ENCODE data around the gene HCN2. TPM values are rescaled to one million over a fixed set of nuclear protein-coding genes. Genes with fewer than 3 reads are reported as not detected.

The HCN2 gene
- total and polyA plus RNA-seq, 2 of the 13 experiments (the other 11 are each of a cell fraction or from before 2014, with no cell fraction given) = 0.01 TPM; not detected in 1

DNA sequence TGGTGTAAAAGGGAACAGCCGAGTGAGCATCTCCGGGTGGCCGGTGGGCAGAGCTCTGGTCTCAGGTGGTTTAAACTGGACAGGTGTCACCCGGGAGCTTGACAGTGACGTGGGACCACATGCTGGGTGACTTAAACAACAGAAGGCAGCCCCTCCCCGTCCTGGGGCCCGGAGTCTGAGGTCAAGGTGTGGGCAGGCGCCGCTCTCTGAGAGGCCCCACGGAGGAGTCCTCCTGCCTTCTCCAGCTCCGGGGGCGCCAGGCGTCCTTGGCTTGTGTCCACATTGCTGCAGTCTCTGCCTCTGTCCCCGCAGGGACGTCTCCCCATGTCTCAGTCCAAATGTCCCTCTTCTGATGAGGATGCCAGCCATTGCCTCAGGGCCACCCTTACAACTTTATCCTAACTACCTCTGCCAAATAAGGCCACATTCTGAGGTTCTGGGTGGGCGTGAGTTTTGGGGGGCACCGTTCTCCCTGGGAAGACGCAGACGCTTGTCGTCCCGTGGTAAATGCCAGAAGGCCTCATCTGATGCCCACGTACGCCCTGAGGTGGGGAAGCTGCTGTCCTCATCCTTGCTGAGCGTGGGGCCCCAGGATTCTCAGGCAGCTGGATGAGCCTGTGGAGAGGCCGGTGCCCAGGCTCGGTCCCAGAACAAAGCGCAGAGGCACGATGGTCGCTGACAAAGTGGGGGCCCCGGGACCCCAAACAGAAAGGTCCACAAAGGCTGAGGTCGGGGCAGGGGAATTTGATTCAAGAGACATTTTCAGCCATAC lies 32.9 kb upstream of the HCN2 start (continued):
- TF ChIP-seq, protein P1, sequence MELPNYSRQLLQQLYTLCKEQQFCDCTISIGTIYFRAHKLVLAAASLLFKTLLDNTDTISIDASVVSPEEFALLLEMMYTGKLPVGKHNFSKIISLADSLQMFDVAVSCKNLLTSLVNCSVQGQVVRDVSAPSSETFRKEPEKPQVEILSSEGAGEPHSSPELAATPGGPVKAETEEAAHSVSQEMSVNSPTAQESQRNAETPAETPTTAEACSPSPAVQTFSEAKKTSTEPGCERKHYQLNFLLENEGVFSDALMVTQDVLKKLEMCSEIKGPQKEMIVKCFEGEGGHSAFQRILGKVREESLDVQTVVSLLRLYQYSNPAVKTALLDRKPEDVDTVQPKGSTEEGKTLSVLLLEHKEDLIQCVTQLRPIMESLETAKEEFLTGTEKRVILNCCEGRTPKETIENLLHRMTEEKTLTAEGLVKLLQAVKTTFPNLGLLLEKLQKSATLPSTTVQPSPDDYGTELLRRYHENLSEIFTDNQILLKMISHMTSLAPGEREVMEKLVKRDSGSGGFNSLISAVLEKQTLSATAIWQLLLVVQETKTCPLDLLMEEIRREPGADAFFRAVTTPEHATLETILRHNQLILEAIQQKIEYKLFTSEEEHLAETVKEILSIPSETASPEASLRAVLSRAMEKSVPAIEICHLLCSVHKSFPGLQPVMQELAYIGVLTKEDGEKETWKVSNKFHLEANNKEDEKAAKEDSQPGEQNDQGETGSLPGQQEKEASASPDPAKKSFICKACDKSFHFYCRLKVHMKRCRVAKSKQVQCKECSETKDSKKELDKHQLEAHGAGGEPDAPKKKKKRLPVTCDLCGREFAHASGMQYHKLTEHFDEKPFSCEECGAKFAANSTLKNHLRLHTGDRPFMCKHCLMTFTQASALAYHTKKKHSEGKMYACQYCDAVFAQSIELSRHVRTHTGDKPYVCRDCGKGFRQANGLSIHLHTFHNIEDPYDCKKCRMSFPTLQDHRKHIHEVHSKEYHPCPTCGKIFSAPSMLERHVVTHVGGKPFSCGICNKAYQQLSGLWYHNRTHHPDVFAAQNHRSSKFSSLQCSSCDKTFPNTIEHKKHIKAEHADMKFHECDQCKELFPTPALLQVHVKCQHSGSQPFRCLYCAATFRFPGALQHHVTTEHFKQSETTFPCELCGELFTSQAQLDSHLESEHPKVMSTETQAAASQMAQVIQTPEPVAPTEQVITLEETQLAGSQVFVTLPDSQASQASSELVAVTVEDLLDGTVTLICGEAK (IDR thresholded peaks at IDR 0.05) = no peak
- TF ChIP-seq, protein P1 (CRISPR knock-in tag; IDR thresholded peaks at IDR 0.05) = no peak
- no peak for TF ChIP-seq HNRNPL (IDR thresholded peaks at IDR 0.05; ENCODE audit: low read depth, low read length)
- TF ChIP-seq SIX1 (CRISPR knock-in tag; IDR thresholded peaks at IDR 0.05; ENCODE audit: borderline replicate concordance) = no peak
- TF ChIP-seq, protein P2, sequence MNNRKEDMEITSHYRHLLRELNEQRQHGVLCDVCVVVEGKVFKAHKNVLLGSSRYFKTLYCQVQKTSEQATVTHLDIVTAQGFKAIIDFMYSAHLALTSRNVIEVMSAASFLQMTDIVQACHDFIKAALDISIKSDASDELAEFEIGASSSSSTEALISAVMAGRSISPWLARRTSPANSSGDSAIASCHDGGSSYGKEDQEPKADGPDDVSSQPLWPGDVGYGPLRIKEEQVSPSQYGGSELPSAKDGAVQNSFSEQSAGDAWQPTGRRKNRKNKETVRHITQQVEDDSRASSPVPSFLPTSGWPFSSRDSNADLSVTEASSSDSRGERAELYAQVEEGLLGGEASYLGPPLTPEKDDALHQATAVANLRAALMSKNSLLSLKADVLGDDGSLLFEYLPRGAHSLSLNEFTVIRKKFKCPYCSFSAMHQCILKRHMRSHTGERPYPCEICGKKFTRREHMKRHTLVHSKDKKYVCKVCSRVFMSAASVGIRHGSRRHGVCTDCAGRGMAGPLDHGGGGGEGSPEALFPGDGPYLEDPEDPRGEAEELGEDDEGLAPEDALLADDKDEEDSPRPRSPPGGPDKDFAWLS (CRISPR knock-in tag; IDR thresholded peaks at IDR 0.05; ENCODE audit: borderline replicate concordance) = no peak
- no peak for TF ChIP-seq PCBP2 (optimal IDR thresholded peaks at IDR 0.05; ENCODE audit: low read depth, low read length, poor library complexity, severe bottlenecking)
- no peak for TF ChIP-seq ZNF746 (CRISPR knock-in tag; IDR thresholded peaks at IDR 0.05)
- TF ChIP-seq, protein P3, sequence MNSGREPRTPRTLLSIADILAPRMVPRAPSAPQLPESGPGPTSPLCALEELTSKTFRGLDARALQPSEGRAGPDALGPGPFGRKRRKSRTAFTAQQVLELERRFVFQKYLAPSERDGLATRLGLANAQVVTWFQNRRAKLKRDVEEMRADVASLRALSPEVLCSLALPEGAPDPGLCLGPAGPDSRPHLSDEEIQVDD (CRISPR knock-in tag; IDR thresholded peaks at IDR 0.05; ENCODE audit: borderline replicate concordance) = no peak
- TF ChIP-seq CENPX (CRISPR knock-in tag; IDR thresholded peaks at IDR 0.05) = no peak
- no peak for TF ChIP-seq CBX1 (IDR thresholded peaks at IDR 0.05; ENCODE audit: low read depth)
- TF ChIP-seq ZNF263 (CRISPR knock-in tag; IDR thresholded peaks at IDR 0.05) = peak; percentile 45; the same call in 1 of the 2 replicates
- peak; percentile 26; the same call in 1 of the 2 replicates for TF ChIP-seq ZFY (CRISPR knock-in tag; IDR thresholded peaks at IDR 0.05)
- TF ChIP-seq ZNF367 (CRISPR knock-in tag; IDR thresholded peaks at IDR 0.05; ENCODE audit: borderline replicate concordance) = no peak
- no peak for TF ChIP-seq TOPORS (CRISPR knock-in tag; IDR thresholded peaks at IDR 0.05)
- TF ChIP-seq HES4 (CRISPR knock-in tag; IDR thresholded peaks at IDR 0.05; ENCODE audit: borderline replicate concordance) = no peak
- TF ChIP-seq HMGA1 (CRISPR knock-in tag; conservative IDR thresholded peaks at IDR 0.05) = no peak
- TF ChIP-seq ZNF207 (IDR thresholded peaks at IDR 0.05; ENCODE audit: borderline replicate concordance) = no peak
- TF ChIP-seq, protein P4, sequence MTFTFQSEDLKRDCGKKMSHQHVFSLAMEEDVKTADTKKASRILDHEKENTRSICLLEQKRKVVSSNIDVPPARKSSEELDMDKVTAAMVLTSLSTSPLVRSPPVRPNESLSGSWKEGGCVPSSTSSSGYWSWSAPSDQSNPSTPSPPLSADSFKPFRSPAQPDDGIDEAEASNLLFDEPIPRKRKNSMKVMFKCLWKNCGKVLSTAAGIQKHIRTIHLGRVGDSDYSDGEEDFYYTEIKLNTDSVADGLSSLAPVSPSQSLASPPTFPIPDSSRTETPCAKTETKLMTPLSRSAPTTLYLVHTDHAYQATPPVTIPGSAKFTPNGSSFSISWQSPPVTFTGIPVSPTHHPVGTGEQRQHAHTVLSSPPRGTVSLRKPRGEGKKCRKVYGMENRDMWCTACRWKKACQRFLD (CRISPR knock-in tag; IDR thresholded peaks at IDR 0.05; ENCODE audit: borderline replicate concordance) = no peak

Data from HepG2 (cell line).